Renal pelvis (tissue), 4 donors: ENCODE results near the gene RUNX1. TPM values are rescaled to one million over a fixed set of nuclear protein-coding genes. Genes with fewer than 3 reads are reported as not detected.

Experiments
- DNase-seq: peaks from one replicate; pipeline ENCODE4 v3.0.0-alpha.2; 2013
- polyA plus RNA-seq, 3 donors: library from polyadenylated mRNA; unstranded; fragments of 120-200 nt; gene quantifications; one replicate each; pipeline ENCODE4 v1.2.1, GENCODE V29; 2013; ENCODE audit not compliant: insufficient read length in 3 of 3

RUNX1 gene
- polyA plus RNA-seq, 3 donors, result 2.2 to 3.1 (median 2.6) TPM

DNA sequence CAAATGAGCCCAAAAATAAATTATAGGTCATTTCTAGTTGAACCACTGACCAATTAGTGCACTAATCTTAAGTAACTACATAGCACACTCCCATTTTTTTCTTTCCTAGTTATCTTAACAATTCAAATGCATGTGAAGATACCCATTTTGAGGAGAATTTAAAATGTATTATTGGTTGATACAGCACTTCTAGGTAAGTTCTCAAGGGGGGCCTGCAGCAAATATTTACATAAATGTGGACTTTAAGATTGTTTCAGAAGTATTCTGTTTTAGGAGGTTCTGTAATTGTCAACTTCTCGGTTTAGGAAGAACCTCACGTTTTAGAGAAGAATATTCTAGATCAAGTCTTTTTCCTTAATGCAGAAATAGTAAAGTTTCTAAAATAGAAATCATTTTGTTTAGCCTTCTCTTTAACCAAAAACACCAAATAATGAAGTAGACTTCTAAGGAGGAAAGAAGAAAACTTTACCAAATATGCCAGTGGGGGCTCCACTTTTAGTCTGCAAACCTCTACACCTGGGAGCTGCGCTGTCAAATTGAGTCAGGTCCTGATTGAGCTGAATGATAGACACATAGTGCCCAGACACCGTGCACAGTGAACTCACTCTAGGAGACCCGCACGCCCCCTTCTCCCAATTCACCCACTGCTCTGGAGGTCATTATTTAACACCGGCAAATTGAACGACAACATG is 144.4 kb downstream of the RUNX1 start:
- no peak for DNase-seq

DNA sequence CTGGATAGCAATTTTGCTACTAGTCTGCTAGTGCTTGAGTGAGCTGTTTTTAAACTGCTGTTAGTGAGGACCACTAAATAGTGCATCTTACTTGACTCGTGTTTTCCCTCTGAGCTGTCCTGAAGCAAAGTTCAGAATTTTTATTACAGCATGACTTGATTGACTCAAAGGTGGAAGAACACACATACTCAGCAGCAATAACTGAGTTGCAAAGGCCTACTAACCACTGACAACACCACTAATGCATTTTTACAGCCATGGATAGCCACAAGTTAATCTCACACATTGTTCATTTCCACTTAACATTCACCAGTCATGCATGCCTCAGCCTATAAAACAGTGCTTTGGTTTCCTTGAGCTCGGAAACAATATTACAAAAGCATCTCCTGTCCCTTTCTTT is 148.7 kb downstream of the RUNX1 start:
- no peak for DNase-seq

DNA sequence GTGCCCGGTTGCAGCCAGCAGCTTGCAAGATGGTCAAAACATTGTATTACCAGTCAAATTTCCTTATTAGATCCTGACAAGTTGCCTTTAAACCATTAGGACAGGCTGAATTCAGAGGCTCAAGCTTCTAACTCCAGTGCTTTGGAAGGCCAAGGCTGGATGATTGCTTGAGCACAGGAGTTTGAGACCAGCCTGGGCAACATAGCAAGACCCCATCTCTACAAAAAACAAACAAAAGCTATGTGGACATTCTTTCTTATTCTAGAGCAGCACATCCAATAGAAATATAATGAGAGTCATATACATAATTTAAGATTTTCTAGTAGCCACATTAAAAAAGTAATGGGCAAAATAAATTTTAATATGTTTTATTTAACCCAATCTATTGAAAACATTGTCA is 149.3 kb downstream of the RUNX1 start:
- DNase-seq, result no peak

DNA sequence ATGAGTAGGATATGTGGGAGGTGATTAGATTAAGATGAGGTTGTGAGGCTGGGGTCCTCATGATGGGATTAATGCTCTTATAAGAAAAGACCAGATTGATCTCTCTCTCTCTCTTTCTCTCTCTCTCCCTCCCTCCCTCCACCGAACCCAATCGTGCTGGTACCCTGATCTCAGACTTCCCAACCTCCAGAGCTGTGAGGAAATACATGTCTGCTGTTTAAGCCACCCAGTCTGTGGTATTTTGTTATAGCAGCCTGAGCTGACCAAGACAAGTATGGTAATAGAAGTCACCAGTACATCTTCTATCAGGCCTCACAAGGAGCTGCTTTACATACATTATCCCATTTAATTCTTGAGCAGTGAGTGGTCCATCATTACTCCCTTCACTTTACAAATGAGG is 149.8 kb downstream of the RUNX1 start:
- no peak for DNase-seq

DNA sequence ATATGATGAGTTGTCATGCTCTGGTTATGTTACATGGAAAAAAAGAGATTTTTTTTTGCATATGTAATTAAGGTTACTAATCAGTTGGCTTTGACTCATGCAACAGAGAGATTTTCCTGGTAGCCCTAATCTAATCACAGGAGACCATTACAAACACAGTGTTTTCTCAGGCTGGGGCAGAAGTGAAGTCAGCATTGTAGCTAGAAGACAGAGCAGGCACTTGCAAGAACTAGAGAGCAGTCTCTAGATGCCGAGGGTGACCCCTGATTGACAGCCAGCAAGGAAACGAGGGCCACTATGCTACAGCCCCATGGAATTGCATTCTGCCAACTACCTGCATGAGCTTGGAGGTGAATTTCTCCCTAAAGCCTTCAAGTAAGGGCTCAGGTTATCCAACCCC is 151.3 kb downstream of the RUNX1 start:
- no peak for DNase-seq

DNA sequence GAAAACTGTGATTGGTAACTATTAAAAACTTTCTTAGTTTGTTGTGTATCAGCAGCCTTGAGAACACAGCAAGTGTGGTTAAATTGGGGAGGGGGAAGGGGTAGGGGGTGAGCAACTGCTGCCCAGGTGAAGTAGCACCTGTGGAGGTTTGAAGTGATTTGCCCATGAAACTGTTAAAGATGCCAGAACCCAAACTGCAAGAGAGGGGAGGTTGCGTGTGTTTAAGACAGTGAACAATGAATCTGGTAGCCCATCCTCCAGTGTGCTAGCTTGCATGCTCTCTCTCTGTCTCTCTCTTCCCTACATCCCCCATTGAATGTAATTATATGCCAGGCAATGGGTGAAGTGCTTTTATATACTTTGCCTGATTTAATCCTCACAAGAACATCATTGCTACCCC is 154.7 kb downstream of the RUNX1 start:
- no peak for DNase-seq

DNA sequence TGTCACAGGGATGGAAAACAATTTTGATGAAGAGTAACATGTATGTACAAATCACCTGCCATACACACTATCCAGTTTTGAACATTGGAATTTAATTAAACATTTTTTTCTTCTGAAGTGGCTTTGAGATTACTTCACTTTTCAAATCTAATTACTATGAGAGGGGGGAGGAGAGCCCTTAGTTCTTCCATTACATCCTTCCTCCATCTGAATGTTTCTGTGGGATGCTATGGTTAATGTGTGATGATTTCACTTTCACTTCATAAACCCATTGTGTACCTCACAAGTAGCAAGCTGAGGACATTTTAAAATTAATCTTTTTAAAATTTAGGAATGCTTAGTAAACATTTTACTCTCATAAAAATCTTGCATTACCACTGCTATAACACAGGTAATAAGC is 156.9 kb downstream of the RUNX1 start:
- no peak for DNase-seq

DNA sequence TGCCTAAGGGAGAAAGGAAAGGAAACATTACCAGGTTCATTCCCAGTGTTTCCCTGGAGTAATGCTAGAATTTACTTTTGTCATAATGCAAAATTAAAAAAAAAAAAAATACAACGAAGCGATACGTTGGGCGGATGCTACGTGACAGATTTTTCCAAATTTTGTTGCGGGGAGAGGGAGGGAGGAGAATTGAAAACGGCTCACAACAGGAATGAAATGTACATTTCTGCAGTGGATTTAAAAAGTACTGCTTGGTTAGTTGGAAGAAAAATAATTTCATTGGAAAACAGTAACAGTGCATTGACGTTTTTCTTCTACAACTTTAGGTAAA is 157.5 kb downstream of the RUNX1 start:
- no peak for DNase-seq

DNA sequence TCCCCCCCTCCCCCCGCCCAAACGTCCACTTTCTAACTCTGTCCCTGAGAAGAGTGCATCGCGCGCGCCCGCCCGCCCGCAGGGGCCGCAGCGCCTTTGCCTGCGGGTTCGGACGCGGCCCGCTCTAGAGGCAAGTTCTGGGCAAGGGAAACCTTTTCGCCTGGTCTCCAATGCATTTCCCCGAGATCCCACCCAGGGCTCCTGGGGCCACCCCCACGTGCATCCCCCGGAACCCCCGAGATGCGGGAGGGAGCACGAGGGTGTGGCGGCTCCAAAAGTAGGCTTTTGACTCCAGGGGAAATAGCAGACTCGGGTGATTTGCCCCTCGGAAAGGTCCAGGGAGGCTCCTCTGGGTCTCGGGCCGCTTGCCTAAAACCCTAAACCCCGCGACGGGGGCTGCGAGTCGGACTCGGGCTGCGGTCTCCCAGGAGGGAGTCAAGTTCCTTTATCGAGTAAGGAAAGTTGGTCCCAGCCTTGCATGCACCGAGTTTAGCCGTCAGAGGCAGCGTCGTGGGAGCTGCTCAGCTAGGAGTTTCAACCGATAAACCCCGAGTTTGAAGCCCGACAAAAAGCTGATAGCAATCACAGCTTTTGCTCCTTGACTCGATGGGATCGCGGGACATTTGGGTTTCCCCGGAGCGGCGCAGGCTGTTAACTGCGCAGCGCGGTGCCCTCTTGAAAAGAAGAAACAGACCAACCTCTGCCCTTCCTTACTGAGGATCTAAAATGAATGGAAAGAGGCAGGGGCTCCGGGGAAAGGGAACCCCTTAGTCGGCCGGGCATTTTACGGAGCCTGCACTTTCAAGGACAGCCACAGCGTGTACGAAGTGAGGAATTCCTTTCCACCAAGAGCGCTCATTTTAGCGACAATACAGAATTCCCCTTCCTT is 158.1 kb downstream of the RUNX1 start:
- DNase-seq, result no peak

DNA sequence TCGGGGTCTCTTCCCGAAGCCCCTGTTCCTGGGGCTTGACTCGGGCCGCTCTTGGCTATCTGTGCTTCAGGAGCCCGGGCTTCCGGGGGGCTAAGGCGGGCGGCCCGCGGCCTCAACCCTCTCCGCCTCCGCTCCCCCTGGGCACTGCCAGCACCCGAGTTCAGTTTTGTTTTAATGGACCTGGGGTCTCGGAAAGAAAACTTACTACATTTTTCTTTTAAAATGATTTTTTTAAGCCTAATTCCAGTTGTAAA is 158.7 kb downstream of the RUNX1 start:
- no peak for DNase-seq

DNA sequence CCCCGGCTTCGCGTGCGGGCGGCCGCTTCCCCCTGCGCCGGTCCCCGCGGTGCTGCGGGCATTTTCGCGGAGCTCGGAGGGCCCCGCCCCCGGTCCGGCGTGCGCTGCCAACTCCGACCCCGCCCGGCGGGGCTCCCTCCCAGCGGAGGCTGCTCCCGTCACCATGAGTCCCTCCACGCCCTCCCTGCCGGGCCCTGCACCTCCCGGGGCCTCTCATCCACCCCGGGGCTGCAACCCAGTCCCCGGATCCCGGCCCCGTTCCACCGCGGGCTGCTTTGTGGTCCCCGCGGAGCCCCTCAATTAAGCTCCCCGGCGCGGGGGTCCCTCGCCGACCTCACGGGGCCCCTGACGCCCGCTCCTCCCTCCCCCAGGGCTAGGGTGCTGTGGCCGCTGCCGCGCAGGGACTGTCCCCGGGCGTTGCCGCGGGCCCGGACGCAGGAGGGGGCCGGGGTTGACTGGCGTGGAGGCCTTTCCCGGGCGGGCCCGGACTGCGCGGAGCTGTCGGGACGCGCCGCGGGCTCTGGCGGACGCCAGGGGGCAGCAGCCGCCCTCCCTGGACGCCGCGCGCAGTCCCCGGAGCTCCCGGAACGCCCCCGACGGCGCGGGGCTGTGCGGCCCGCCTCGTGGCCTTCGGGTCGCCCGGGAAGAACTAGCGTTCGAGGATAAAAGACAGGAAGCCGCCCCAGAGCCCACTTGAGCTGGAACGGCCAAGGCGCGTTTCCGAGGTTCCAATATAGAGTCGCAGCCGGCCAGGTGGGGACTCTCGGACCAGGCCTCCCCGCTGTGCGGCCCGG is 159.2 kb downstream of the RUNX1 start:
- no peak for DNase-seq

DNA sequence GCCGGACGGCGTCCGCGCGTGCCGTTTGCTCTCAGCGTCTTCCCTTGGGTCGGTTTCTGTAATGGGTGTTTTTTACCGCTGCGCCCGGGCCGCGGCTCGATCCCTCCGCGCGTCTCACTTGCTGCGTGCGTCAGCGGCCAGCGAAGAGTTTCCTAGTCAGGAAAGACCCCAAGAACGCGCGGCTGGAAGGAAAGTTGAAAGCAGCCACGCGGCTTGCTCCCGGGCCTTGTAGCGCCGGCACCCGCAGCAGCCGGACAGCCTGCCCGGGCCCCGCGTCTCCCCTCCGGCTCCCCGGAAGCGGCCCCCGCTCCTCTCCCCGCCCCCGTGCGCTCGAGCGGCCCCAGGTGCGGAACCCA is 159.8 kb downstream of the RUNX1 start:
- no peak for DNase-seq

DNA sequence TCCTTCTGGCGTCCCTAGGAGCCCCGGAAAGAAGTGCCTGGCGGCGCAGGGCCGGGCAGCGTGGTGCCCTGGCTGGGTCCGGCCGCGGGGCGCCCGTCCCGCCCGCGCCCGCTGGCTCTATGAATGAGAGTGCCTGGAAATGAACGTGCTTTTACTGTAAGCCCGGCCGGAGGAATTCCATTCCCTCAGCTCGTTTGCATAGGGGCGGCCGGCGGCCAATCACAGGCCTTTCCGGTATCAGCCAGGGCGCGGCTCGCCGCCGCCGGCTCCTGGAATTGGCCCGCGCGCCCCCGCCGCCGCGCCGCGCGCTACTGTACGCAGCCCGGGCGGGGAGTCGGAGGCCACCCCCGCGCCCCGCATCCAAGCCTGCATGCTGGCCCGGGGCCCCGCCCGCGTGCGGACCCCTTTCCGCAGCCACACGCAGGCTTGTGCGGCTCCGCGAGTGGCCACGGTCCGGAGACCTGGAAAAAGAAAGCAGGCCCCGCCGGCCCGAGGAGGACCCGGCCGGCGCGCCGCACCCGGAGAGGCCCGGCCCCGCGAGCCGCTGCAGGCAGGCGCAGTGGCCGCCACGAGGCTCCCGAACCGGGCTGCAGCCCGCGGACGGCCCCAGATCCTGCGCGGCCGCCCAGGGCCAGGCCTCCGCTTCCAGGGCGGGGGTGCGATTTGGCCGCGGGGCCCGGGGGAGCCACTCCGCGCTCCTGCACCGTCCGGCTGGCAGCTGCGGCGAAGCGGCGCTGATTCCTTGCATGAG is 160.4 kb downstream of the RUNX1 start:
- DNase-seq, result peak; percentile 94

DNA sequence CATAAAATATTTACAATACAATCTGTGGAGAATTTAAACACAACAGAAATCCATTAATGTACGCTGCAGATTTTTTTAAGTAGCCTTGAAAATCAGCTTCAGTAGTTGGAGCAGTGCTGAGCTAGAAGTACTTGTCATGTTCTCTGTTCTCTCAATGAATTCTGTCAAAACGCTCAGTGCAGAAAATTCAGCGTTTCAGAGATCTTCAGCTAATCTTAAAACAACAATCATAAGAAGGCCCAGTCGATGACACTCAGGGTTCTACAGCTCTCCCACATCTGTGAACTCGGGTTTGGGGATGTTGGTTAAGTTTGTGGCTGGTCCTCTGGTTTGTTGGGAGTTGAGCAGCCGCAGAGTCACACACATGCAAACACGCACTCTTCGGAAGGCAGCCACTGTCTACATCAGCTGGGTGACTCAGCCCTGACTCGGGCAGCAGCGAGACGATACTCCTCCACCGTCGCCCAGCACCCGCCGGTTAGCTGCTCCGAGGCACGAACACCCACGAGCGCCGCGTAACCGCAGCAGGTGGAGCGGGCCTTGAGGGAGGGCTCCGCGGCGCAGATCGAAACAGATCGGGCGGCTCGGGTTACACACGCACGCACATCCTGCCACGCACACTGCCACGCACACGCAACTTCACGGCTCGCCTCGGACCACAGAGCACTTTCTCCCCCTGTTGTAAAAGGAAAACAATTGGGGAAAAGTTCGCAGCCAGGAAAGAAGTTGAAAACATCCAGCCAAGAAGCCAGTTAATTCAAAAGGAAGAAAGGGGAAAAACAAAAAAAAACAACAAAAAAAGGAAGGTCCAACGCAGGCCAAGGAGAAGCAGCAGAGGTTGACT is 161.2 kb downstream of the RUNX1 start:
- no peak for DNase-seq

DNA sequence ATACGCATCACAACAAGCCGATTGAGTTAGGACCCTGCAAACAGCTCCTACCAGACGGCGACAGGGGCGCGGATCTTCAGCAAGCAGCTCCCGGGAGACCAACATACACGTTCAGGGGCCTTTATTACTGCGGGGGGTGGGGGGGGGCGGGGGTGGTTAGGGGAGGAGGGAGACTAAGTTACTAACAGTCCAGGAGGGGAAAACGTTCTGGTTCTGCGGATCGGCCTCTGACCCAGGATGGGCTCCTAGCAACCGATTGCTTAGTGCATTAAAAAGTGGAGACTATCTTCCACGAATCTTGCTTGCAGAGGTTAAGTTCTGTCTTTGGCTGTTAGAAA is 162.0 kb downstream of the RUNX1 start:
- DNase-seq, result no peak

DNA sequence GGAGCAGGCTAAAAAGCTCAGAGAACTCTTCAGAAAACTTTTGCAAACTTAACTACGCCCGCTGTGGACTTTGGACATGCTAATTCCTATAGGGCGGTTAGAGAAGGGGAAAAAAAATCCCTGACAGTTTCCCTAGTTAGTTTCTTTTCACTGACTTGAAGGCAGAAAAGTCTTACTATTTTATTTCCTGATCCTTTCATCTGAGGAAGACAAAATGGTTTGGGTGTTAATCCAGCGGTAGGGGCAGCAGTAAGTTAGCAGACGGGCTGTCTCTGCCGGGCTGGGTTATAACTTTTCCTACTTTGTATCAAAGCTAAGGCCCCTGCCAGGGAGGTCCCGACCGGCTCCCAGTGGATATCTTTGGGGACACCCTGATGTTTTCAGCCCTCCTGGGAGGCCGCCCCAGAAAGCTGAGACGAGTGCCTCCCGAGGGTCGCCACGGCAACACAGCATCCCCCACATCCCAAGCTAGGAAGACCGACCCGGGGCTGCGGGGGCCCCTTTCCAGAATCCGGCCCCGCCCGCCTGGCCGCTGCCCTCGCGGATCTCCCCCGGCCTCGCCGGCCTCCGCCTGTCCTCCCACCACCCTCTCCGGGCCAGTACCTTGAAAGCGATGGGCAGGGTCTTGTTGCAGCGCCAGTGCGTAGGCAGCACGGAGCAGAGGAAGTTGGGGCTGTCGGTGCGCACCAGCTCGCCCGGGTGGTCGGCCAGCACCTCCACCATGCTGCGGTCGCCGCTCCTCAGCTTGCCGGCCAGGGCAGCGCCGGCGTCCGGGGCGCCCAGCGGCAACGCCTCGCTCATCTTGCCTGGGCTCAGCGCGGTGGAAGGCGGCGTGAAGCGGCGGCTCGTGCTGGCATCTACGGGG is 162.6 kb downstream of the RUNX1 start:
- no peak for DNase-seq

DNA sequence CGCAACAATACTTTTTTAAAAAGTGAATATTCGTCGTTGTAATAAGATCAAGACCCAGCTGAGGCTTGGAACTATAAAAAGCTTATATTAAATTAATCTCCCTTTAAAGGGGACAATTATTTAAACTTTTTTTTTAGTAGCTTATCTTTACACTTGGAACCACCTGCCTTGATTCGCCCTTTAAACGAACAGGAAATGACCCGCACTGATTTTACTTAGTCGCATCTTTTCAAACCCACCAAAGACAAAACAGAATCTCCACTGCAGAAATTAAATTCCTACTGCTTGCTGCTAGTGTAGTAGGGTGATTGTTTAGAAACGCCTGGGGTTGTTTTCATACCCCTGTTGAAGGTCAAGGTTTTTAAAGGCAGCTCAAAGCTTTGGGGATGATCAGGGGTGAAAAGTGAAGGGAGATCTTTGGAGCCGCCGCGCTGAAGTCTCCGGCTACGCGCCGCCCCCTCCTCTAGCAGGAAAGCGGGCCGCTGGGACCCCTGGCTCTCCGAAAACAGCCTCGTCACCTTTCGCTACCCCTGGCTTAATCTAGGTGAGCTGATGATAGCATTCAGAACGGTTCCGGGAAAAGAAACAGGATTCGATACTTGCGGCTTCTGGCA is 163.4 kb downstream of the RUNX1 start:
- no peak for DNase-seq

DNA sequence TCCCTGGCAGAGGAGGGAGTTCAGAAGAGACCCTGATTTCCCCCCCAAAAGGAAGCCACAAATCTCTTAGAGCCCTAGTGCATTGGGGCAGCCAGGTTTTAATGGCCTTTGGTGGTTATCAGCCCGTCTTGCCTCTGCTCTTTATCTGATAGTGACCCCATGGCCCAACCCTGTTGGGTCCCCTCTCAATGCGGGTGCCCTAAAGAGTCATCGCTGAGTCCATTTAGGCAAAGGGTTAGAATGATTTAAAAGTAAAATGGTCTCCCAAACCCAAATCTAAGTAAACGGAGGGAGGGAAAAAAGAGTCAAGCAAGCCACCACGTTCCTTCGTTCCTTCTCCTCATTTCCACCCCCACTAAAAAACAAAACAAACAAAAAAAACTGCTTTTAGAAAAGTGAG is 164.0 kb downstream of the RUNX1 start:
- no peak for DNase-seq

DNA sequence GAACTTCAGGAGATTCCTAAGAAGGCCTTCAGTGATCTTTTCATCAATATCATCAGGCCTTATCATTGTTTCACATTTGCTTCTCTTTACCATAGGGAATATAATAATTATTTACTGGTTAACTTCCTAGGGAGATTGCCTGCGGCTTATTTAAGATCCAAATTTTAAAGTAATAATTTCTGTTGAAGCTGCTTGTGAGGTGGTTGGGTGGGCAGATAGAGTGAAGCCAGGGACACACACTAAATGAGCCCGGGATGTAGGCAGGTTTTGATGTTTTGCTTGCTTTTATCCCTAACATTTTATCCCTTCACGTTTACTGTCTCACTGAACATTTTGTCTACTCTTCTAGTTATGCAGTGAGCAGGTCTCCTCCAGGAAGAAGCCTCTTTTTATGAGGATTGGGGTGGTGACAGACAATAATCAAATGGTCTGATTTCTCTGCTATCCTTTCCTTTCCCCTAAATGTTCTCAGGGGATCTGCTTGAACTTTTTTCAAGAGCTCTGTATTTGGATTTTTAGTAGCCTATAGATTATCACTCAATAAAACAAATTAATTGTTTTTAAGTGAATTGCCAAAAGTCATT is 164.7 kb downstream of the RUNX1 start:
- no peak for DNase-seq
